K562 (cell line): ENCODE results near the gene NECTIN1. TPM values are rescaled to one million over a fixed set of nuclear protein-coding genes. Genes with fewer than 3 reads are reported as not detected.
A peak's percentile ranks its signal among the peaks of the same experiment; 100 is the strongest.

ENCODE experiments used
- ATF1 ChIP-seq, 2 experiments: fragments of 450-650 bp in 1 of 2; IDR thresholded peaks; 2 replicates each; pipeline ENCODE4 v1.6.1; 2016; ENCODE audit warnings: missing compliant biosample characterization in 1 of 2, missing genetic modification characterization in 1 of 2
- BHLHE40 ChIP-seq: IDR thresholded peaks from 2 replicates; pipeline ENCODE4 v1.6.1; 2011; ENCODE audit warnings: low read length, improper control_type of control experiment
- CHAMP1 ChIP-seq: fragments of 450-650 bp; IDR thresholded peaks from 2 replicates; pipeline ENCODE4 v1.6.1; 2016; ENCODE audit warnings: mild to moderate bottlenecking
- CTCF ChIP-seq, 3 experiments: IDR thresholded peaks in 2 of 3; conservative IDR thresholded peaks in 1 of 3; 2 replicates each; pipeline ENCODE4 v1.5.1; 2011 to 2012; ENCODE audit warnings: low read length in 3 of 3, mild to moderate bottlenecking in 3 of 3, control low read depth in 2 of 3, improper control_type of control experiment in 1 of 3, inconsistent platforms in 1 of 3, low read depth in 1 of 3, mixed read lengths in 1 of 3, moderate library complexity in 1 of 3; ENCODE audit not compliant: insufficient read depth in 2 of 3
- DACH1 ChIP-seq: fragments of 450-650 bp; IDR thresholded peaks from 2 replicates; pipeline ENCODE4 v1.6.1; 2018; ENCODE audit not compliant: partially characterized antibody
- E2F3 ChIP-seq: fragments of 250-450 bp; sonication (Bioruptor Pico); IDR thresholded peaks from 2 replicates; pipeline ENCODE4 v1.4.0; 2020; ENCODE audit warnings: mild to moderate bottlenecking
- L3MBTL2 ChIP-seq: fragments of 450-650 bp; IDR thresholded peaks from 2 replicates; pipeline ENCODE4 v1.6.1; 2016; ENCODE audit warnings: mild to moderate bottlenecking, moderate library complexity
- MEIS2 ChIP-seq: fragments of 450-650 bp; IDR thresholded peaks from 2 replicates; pipeline ENCODE4 v1.6.1; 2014; ENCODE audit warnings: mild to moderate bottlenecking; ENCODE audit not compliant: partially characterized antibody
- PHF20 ChIP-seq: fragments of 450-650 bp; IDR thresholded peaks from 2 replicates; pipeline ENCODE4 v1.6.1; 2018; ENCODE audit not compliant: partially characterized antibody
- PRPF4 ChIP-seq: fragments of 200-400 bp; formaldehyde crosslinking; IDR thresholded peaks from one replicate; pipeline ENCODE4 v1.6.1; 2017; ENCODE audit warnings: low read length, low read depth, mild to moderate bottlenecking; ENCODE audit not compliant: insufficient read depth, poor library complexity, severe bottlenecking
- RHOXF2B ChIP-seq: fragments of 250-450 bp; sonication (Bioruptor Pico); conservative IDR thresholded peaks from 2 replicates; pipeline ENCODE4 v1.5.1; 2021
- RUNX1 ChIP-seq: sonication (generic); IDR thresholded peaks from 2 replicates; pipeline ENCODE4 v1.6.1; 2016; ENCODE audit warnings: antibody characterized with exemption, low read depth
- SAFB ChIP-seq: fragments of 200-400 bp; formaldehyde crosslinking; IDR thresholded peaks from 2 replicates; pipeline ENCODE4 v1.6.1; 2017; ENCODE audit warnings: low read depth, low read length, borderline replicate concordance
- SMARCC2 ChIP-seq: fragments of 450-650 bp; IDR thresholded peaks from 2 replicates; pipeline ENCODE4 v1.6.1; 2017; ENCODE audit warnings: antibody characterized with exemption, moderate library complexity, mild to moderate bottlenecking, low read depth
- TBP ChIP-seq: optimal IDR thresholded peaks from 2 replicates; pipeline ENCODE3; 2011; ENCODE audit warnings: low read depth, low read length, improper control_type of control experiment
- TFAP4 ChIP-seq: sonication (generic); formaldehyde crosslinking; IDR thresholded peaks from 2 replicates; pipeline ENCODE4 v1.8.0; 2022; ENCODE audit warnings: missing genetic modification reagents, mild to moderate bottlenecking, moderate library complexity, borderline replicate concordance
- ZBTB9 ChIP-seq: fragments of 450-650 bp; formaldehyde crosslinking; IDR thresholded peaks from 2 replicates; pipeline ENCODE4 v1.4.0; 2020; ENCODE audit warnings: mild to moderate bottlenecking, moderate library complexity
- ZNF780A ChIP-seq: fragments of 250-450 bp; sonication (Bioruptor Pico); IDR thresholded peaks from 2 replicates; pipeline ENCODE4 v1.5.0; 2021; ENCODE audit warnings: mild to moderate bottlenecking
- ZZZ3 ChIP-seq: fragments of 450-650 bp; IDR thresholded peaks from 2 replicates; pipeline ENCODE4 v1.6.1; 2016; ENCODE audit warnings: antibody characterized with exemption, mild to moderate bottlenecking, moderate library complexity
- polyA plus RNA-seq, 8 experiments: library from polyadenylated mRNA; depleted of rRNA in 4 of 8; stranded (reverse) in 5 of 8; unstranded in 3 of 8; fragments of >200 nt; fragmentation: Nextera tagmentation in 2 of 8; fragmentation: Illumina TruSeq in 1 of 8; extraction: Ambion mirVana in 2 of 8; extraction: Trizol in 1 of 8; gene quantifications; 2 replicates each; pipeline versions ENCODE4 v1.2.1 to v1.2.3, GENCODE V29; 2011 to 2014; ENCODE audit warnings: inconsistent platforms in 1 of 8, missing spikeins in 1 of 8
- total RNA-seq, 7 experiments: library from RNA; depleted of rRNA in 6 of 7; stranded (reverse); fragments of >200 nt in 6 of 7; fragmentation: Illumina TruSeq in 2 of 7; extraction: Trizol in 2 of 7; gene quantifications; 2 replicates each; pipeline versions ENCODE4 v1.2.1 to v1.2.3, GENCODE V29; 2011 to 2021; ENCODE audit warnings: low replicate concordance in 1 of 7

NECTIN1 gene
- total and polyA plus RNA-seq, 9 of the 15 experiments (the other 6 are each of a cell fraction or from before 2014, with no cell fraction given) = 0.09 to 0.53 (median 0.23) TPM; not detected in 2

- TF ChIP-seq ZBTB9 (0 out of 2 replicates have a peak, but pooled peaks have one; percentile 25), CTCF (IDR thresholded peaks at IDR 0.05 in 2 of 3, conservative IDR thresholded peaks at IDR 0.05 in 1 of 3; ENCODE audit: insufficient read depth in 2 of 3, low read depth in 1 of 3, low read length in 3 of 3) (peak; percentile 73 to 84 (median 74)), TFAP4 (peak; percentile 83), CHAMP1 (no peak), ZNF780A (no peak), BHLHE40 (no peak), ATF1 (CRISPR knock-in tag; IDR thresholded peaks at IDR 0.05) (no peak), ATF1 (tag; IDR thresholded peaks at IDR 0.05) (peak; percentile 88), E2F3 (CRISPR knock-in tag) (peak; percentile 81), L3MBTL2 (peak; percentile 63; the same call in 1 of the 2 replicates), RUNX1 (no peak), ZZZ3 (no peak), RHOXF2B (CRISPR knock-in tag) (no peak), PHF20 (peak; percentile 22), MEIS2 (no peak), DACH1 (peak; percentile 38), SMARCC2 (no peak), PRPF4 (no peak), TBP (no peak), SAFB (no peak)
- TF ChIP-seq, all 486 proteins: peak for 41
These were observed at the start of gene NECTIN1 (continued) for GRCh38 chr11:119728651-119729580.
